ENCODE results near the gene USP53. TPM values are rescaled to one million over a fixed set of nuclear protein-coding genes. Genes with fewer than 3 reads are reported as not detected.

USP53 gene
- total and polyA plus RNA-seq, 2 experiments from 2014 or later: 17.1 to 27.7 TPM

- TF ChIP-seq CREB1 (CRISPR knock-in tag; IDR thresholded peaks at IDR 0.05; ENCODE audit: low read depth) (no peak), NANOG (IDR thresholded peaks at IDR 0.05; ENCODE audit: borderline replicate concordance) (no peak), REST (IDR thresholded peaks at IDR 0.05; ENCODE audit: unreplicated experiment) (no peak)
These were observed 78.1 kb downstream of the USP53 start (continued) for GRCh38 chr4:119290598-119290997.

GRCh38 chr4:119296356-119296755 lies 83.8 kb downstream of the USP53 start:
- Histone ChIP-seq H2AFZ (no peak overlapping the region), H3K9me2 (ENCODE audit: insufficient read depth) (no peaks in the 10 kb centered on the region), H3K36me3 (ENCODE audit: insufficient read depth) (no peaks in the 10 kb centered on the region), H3K4me1 (ENCODE audit: insufficient read depth) (peaks cover 11% of the 10 kb centered on the region; the same call in 1 of the 2 replicates), H4K20me1 (replicated peaks; ENCODE audit: insufficient read depth) (no peaks in the 10 kb centered on the region), H3K4me3 (no peak overlapping the region), H3F3A (replicated peaks; ENCODE audit: low read depth) (no peaks in the 10 kb centered on the region), H3K4me2 (no peak overlapping the region), H3K27ac (ENCODE audit: low read depth) (no peak overlapping the region), H3K79me2 (replicated peaks; ENCODE audit: insufficient read depth) (peaks cover 20% of the 10 kb centered on the region), H3K27me3 (ENCODE audit: insufficient read depth) (no peaks in the 10 kb centered on the region)
- peaks cover 16% of the 10 kb centered on the region for H3K27me3 Mint-ChIP-seq (ENCODE audit: insufficient read depth, low read depth, poor library complexity)
- ATAC-seq: no peak
- peaks cover 34% of the 10 kb centered on the region for H3K36me3 Mint-ChIP-seq (ENCODE audit: low read depth)
- no peak overlapping the region for H3K27ac Mint-ChIP-seq
- no peak for DNase-seq (ENCODE audit: low spot score)
- H3K9me3 Mint-ChIP-seq: no peaks in the 10 kb centered on the region
- H3K4me1 Mint-ChIP-seq: peaks cover 15% of the 10 kb centered on the region
- no peak overlapping the region for H3K4me3 Mint-ChIP-seq
- no peak for TF ChIP-seq CTCF (conservative IDR thresholded peaks at IDR 0.05; ENCODE audit: low read depth in 2 of 2)
- TF ChIP-seq EZH2 (IDR thresholded peaks at IDR 0.05; ENCODE audit: low read depth, unreplicated experiment): no peak
- no peak for TF ChIP-seq STAT1 (IDR thresholded peaks at IDR 0.05; ENCODE audit: unreplicated experiment)
- no peak for TF ChIP-seq ZNF462 (CRISPR knock-in tag; IDR thresholded peaks at IDR 0.05)
- TF ChIP-seq ETS1 (IDR thresholded peaks at IDR 0.05): no peak
- TF ChIP-seq ZNF331 (CRISPR knock-in tag; IDR thresholded peaks at IDR 0.05; ENCODE audit: low read depth): no peak

All from GM23338 (cell line).